ENCODE results near the gene SNAP23.

The SNAP23 gene

DNA sequence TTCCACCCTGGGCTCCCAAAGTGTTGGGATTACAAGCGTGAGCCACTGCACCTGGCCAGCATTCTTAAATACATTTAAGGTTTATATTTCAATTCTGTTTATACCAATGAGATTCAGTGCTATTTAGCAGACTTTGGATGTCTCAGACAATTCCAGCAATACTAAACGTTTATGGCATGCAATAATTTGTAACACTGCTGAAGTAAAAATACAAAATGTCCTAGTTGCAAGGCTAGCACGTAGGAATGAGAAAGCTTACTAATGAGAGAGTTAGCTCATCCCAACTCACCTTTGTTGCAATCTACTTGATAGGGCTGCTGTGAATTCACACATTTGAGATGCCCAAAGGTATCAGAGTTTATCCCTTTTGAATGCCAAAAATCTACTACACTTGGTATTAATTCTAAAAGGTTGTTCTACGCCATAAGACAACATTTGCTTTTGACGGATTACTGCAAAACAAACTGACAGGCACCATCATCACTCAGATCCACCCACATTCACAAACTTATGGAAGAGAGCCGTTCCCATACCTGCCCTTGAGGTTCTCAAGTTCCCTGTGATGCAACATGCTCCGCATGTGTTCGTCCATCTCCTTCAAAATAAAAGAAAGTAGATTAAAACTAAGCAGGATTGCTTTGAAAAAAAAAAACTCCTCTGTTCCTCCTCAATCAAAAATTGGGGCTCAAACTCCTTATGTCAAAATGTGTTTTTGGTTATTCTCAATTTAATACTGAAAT lies 29.7 kb upstream of the SNAP23 start:
- Histone ChIP-seq H3K4me1 (ENCODE audit: control insufficient read depth, insufficient read depth, low read length) (peaks cover 11% of the 10 kb centered on the region), H3K9me3 (ENCODE audit: control insufficient read depth, low read length) (no peaks in the 10 kb centered on the region), H3K4me3 (ENCODE audit: low read length) (no peak overlapping the region), H3K9ac (ENCODE audit: low read length) (no peak overlapping the region), H3K27me3 (replicated peaks; ENCODE audit: control insufficient read depth, insufficient read depth, low read length) (no peaks in the 10 kb centered on the region), H3K36me3 (ENCODE audit: control insufficient read depth, insufficient read depth, low read length, severe bottlenecking) (peaks cover 16% of the 10 kb centered on the region)
- DNase-seq (ENCODE audit: low read depth): no peak

DNA sequence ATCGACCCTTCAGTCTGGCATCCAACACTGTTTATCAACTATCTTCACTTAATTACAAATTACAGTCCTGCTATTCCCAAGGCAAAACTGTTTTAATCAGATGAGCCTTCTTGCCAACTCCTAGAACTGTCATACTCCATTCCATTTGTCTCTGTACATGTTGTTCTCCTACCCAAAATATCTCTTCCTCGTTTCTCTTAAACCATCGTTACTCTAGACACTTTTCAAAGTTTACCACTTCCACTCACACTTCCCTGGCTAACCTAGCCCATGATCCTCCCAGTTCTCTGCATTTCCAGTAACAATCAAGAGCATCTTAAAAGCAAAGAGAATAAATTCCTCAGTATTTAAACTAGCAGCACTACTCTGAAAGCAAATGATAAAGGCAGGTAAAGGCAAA lies 24.4 kb upstream of the SNAP23 start:
- no peak for DNase-seq (ENCODE audit: low read depth)
- H3K9ac ChIP-seq (ENCODE audit: low read length): peak overlapping the region; percentile 0
- H3K4me1 ChIP-seq (ENCODE audit: control insufficient read depth, insufficient read depth, low read length): peaks cover 15% of the 10 kb centered on the region
- H3K27me3 ChIP-seq (replicated peaks; ENCODE audit: control insufficient read depth, insufficient read depth, low read length): no peaks in the 10 kb centered on the region
- H3K36me3 ChIP-seq (ENCODE audit: control insufficient read depth, insufficient read depth, low read length, severe bottlenecking): peaks cover 4% of the 10 kb centered on the region
- no peaks in the 10 kb centered on the region for H3K9me3 ChIP-seq (ENCODE audit: control insufficient read depth, low read length)
- H3K4me3 ChIP-seq (ENCODE audit: low read length): no peak overlapping the region

DNA sequence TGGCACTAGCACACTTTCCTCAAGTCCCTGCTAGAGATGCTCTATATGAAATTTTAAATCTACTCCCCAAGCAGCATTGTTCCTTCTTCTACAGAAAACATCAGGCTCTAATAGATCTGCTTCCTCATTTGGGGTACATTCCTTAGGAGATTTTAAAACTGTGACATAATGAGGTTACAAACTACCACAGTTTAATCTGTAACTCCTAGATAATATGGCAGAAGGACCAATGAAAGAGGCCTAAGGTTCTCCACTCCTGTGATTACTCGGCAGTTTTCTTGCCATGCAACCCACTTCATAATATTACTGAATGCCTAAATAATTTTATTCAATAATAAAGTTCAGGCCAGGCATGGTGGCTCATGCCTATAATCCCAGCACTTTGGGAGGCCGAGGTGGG lies 20.6 kb upstream of the SNAP23 start:
- Histone ChIP-seq H3K4me1 (ENCODE audit: control insufficient read depth, insufficient read depth, low read length) (peaks cover 12% of the 10 kb centered on the region), H3K9me3 (ENCODE audit: control insufficient read depth, low read length) (no peaks in the 10 kb centered on the region), H3K27me3 (replicated peaks; ENCODE audit: control insufficient read depth, insufficient read depth, low read length) (no peaks in the 10 kb centered on the region), H3K36me3 (ENCODE audit: control insufficient read depth, insufficient read depth, low read length, severe bottlenecking) (no peaks in the 10 kb centered on the region), H3K9ac (ENCODE audit: low read length) (no peak overlapping the region), H3K4me3 (ENCODE audit: low read length) (no peak overlapping the region)
- no peak for DNase-seq (ENCODE audit: low read depth)

DNA sequence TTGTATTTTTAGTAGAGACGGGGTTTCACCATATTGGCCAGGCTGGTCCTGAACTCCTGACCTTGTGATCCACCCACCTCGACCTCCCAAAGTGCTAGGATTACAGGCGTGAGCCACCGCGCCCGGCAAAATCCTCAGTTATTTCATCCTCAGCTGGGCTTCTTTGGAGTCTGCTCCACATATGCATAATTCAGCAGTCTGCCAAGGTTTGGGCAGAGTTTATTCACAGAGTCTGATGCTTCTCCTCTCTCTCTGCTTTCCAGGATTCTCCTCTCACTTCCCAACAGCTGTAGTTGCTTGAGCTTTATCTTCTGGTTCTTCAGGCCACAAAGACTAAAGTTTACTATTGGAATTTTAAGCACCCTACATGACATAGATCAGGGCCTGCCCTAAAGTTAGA lies 12.7 kb upstream of the SNAP23 start:
- no peak overlapping the region for H3K9ac ChIP-seq (ENCODE audit: low read length)
- no peak overlapping the region for H3K4me3 ChIP-seq (ENCODE audit: low read length)
- H3K36me3 ChIP-seq (ENCODE audit: control insufficient read depth, insufficient read depth, low read length, severe bottlenecking): peaks cover 3% of the 10 kb centered on the region
- no peak for DNase-seq (ENCODE audit: low read depth)
- H3K9me3 ChIP-seq (ENCODE audit: control insufficient read depth, low read length): no peaks in the 10 kb centered on the region
- no peaks in the 10 kb centered on the region for H3K27me3 ChIP-seq (replicated peaks; ENCODE audit: control insufficient read depth, insufficient read depth, low read length)
- no peaks in the 10 kb centered on the region for H3K4me1 ChIP-seq (ENCODE audit: control insufficient read depth, insufficient read depth, low read length)

DNA sequence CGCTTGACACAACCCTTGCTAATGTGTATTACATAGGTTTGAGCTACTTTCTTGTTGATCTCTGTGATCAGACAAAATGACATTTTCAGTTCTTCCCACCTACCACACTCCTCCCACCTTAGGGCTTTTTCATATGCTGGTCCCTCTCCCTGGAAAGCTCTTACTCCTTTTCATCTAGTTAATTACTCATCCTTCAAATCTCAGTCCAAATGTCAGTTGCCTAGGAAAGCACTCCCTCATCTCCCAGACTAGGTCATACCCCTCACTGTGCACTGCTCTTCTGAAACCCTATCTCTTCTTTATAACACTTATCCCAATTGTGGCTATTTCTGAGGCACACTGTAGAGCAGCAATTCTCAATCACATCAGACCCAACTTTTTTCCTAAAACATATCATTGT lies 11.8 kb upstream of the SNAP23 start:
- no peaks in the 10 kb centered on the region for H3K27me3 ChIP-seq (replicated peaks; ENCODE audit: control insufficient read depth, insufficient read depth, low read length)
- H3K4me3 ChIP-seq (ENCODE audit: low read length): no peak overlapping the region
- no peak for DNase-seq (ENCODE audit: low read depth)
- H3K9ac ChIP-seq (ENCODE audit: low read length): no peak overlapping the region
- peaks cover 3% of the 10 kb centered on the region for H3K36me3 ChIP-seq (ENCODE audit: control insufficient read depth, insufficient read depth, low read length, severe bottlenecking)
- no peaks in the 10 kb centered on the region for H3K9me3 ChIP-seq (ENCODE audit: control insufficient read depth, low read length)
- H3K4me1 ChIP-seq (ENCODE audit: control insufficient read depth, insufficient read depth, low read length): no peaks in the 10 kb centered on the region

DNA sequence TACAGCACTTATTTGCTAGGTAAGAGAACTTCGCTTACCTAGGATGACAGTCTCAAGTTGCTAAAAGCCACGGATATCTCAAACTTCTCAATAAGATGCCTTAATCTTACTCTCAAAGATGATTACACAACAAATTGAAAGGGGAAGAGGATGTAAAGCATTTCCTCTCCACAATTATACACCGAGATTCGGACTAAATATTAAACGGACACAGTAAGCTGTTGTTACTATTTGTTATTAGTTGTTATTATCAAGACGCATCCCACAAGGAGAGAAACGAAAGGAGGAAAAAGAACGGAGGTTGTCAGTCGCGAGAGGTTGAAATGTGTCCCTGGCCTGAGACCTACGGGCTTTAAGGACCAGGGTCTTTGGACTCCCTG lies 5.2 kb upstream of the SNAP23 start:
- Histone ChIP-seq H3K9me3 (ENCODE audit: control insufficient read depth, low read length) (no peaks in the 10 kb centered on the region), H3K36me3 (ENCODE audit: control insufficient read depth, insufficient read depth, low read length, severe bottlenecking) (peaks cover 1% of the 10 kb centered on the region), H3K4me1 (ENCODE audit: control insufficient read depth, insufficient read depth, low read length) (peaks cover 12% of the 10 kb centered on the region), H3K27me3 (replicated peaks; ENCODE audit: control insufficient read depth, insufficient read depth, low read length) (no peaks in the 10 kb centered on the region), H3K4me3 (ENCODE audit: low read length) (peak overlapping the region; percentile 97), H3K9ac (ENCODE audit: low read length) (peak overlapping the region; percentile 98)
- DNase-seq (ENCODE audit: low read depth): peak; percentile 46

DNA sequence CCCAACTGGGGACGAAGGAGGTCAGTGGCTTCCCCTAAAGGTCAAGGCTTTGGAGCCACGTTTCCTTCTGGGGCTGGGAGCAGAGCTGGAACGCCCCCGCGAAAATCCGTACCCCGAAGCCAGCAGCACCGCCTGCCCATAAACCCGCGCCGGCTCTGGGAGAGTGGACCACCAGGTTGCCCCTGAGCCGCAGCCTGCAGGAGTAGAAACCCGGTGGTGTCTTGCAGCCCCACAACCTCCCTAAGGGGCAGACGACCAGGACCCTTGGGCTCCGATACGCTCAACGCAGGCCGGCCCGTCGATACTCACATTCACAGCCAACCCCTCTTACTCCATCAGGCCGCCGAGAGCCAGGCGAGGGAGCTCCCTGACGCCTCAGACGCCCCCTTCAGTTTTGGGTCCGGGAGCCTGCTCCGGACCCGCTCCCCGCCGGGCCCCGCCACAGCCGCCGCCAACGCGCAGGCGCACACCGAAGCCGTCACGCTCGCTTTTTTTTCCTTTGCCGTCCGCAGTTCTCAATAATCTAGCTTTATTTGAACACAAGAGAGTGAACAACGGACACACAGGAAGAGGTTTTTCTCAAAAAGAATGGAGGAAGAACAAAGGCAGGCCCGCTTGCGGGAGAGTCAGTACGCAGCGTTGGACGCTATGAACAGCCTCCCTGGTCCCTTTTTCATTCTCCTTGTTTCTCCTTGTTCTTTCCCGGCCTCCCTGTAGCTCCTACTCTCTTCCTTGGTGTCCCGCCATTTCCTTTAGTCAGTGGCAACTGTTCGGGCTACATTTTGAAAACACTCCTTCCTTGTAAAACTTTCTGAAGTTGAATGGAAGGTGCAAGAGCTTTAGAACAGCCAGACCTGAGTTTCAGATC lies 4.5 kb upstream of the SNAP23 start, which contains the start of gene ZNF106:
Gene ZNF106, minus strand, starts transcription at position 471 of the 868 bp plus-strand sequence. CDS start 18,852 bp downstream, outside the sequence.
- peak within 1 kb of the TSS; percentile 98 for H3K9ac ChIP-seq (ENCODE audit: low read length)
- no peaks in the 10 kb centered on the region for H3K36me3 ChIP-seq (ENCODE audit: control insufficient read depth, insufficient read depth, low read length, severe bottlenecking)
- peaks cover 12% of the 10 kb centered on the region for H3K4me1 ChIP-seq (ENCODE audit: control insufficient read depth, insufficient read depth, low read length)
- no peaks in the 10 kb centered on the region for H3K27me3 ChIP-seq (replicated peaks; ENCODE audit: control insufficient read depth, insufficient read depth, low read length)
- no peaks in the 10 kb centered on the region for H3K9me3 ChIP-seq (ENCODE audit: control insufficient read depth, low read length)
- peak within 1 kb of the TSS; percentile 97 for H3K4me3 ChIP-seq (ENCODE audit: low read length)
- DNase-seq (ENCODE audit: low read depth): peak; percentile 96

DNA sequence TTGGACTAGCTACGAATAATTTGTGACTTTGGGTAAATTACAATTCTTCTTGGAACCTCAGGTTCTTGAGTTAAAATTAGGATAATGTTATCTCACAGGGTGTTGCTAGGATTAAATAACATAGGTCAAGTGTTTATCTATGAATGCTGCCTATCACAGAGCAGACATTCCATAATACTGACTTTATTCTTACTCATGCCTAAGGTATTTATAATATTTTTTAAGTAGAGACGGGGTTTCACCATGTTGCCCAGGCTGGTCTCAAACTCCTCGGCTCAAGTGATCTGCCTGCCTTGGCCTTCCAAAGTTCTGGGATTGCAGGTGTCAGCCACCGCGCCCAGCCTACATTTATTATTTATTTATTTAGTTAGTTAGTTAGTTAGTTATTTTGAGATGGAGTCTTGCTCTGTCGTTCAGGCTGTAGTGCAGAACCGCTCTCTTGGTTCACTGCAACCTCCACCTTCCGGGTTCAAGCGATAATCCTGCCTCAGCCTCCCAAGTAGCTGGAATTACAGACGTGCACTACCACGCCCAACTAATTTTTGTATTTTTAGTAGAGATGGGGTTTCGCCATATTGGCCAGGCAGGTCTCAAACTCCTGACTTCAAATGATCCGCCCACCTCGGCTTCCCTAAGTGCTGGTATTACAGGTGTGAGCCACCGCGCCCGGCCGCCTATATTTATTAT lies 3.8 kb upstream of the SNAP23 start:
- peak overlapping the region; percentile 98 for H3K9ac ChIP-seq (ENCODE audit: low read length)
- no peaks in the 10 kb centered on the region for H3K9me3 ChIP-seq (ENCODE audit: control insufficient read depth, low read length)
- H3K4me3 ChIP-seq (ENCODE audit: low read length): peak overlapping the region; percentile 97
- no peaks in the 10 kb centered on the region for H3K36me3 ChIP-seq (ENCODE audit: control insufficient read depth, insufficient read depth, low read length, severe bottlenecking)
- H3K27me3 ChIP-seq (replicated peaks; ENCODE audit: control insufficient read depth, insufficient read depth, low read length): no peaks in the 10 kb centered on the region
- peak; percentile 45 for DNase-seq (ENCODE audit: low read depth)
- peaks cover 15% of the 10 kb centered on the region for H3K4me1 ChIP-seq (ENCODE audit: control insufficient read depth, insufficient read depth, low read length)

DNA sequence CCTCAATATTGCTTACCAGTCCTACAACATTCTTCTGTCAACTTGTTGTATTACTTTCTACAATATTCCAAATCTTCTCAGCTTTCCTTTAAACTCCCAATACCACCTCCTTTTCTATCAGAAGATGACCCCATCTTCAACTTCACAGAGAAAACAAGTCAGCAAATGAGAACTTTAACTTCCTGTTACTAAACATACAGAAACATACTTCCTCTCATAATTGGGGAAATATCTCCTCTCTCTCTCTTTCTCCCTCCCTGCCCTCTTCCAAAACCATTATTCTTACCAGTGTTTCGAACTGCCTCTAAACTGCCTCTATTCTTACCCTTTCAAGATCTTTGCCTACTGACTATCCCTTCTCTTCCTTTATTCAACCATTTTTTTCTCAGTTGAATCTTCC lies 1.8 kb upstream of the SNAP23 start:
- H3K4me3 ChIP-seq (ENCODE audit: low read length): no peak overlapping the region
- H3K9ac ChIP-seq (ENCODE audit: low read length): no peak overlapping the region
- H3K27me3 ChIP-seq (replicated peaks; ENCODE audit: control insufficient read depth, insufficient read depth, low read length): no peaks in the 10 kb centered on the region
- H3K36me3 ChIP-seq (ENCODE audit: control insufficient read depth, insufficient read depth, low read length, severe bottlenecking): no peaks in the 10 kb centered on the region
- H3K9me3 ChIP-seq (ENCODE audit: control insufficient read depth, low read length): no peaks in the 10 kb centered on the region
- no peak for DNase-seq (ENCODE audit: low read depth)
- peaks cover 18% of the 10 kb centered on the region for H3K4me1 ChIP-seq (ENCODE audit: control insufficient read depth, insufficient read depth, low read length)

DNA sequence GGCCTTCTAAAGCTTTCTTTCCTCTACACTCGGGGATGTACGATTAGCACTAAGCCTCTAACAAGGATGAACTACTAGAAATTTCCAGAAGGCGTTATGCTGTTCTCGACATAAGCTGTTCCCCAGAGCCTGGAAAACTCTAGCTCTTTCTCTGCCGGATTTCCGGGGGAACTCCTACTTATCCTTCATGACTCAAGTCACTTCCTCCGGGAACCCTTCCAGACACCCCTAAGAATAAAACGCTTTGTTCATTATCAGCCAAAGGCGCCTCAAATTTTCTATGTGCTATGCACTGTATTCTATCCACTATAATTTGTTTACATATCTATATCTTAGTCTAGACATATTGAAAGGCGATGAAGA lies 455 bp upstream of the SNAP23 start:
- Histone ChIP-seq H3K4me1 (ENCODE audit: control insufficient read depth, insufficient read depth, low read length) (peaks cover 22% of the 10 kb centered on the region), H3K9ac (ENCODE audit: low read length) (peak overlapping the region; percentile 95), H3K9me3 (ENCODE audit: control insufficient read depth, low read length) (no peaks in the 10 kb centered on the region), H3K36me3 (ENCODE audit: control insufficient read depth, insufficient read depth, low read length, severe bottlenecking) (no peaks in the 10 kb centered on the region), H3K27me3 (replicated peaks; ENCODE audit: control insufficient read depth, insufficient read depth, low read length) (no peaks in the 10 kb centered on the region), H3K4me3 (ENCODE audit: low read length) (peak overlapping the region; percentile 96)
- DNase-seq (ENCODE audit: low read depth): peak; percentile 85

Data from adipocyte (in vitro differentiated cells).